GM23248 (cell line): ENCODE results near the gene CCDC102B. TPM values are rescaled to one million over a fixed set of nuclear protein-coding genes. Genes with fewer than 3 reads are reported as not detected.

ENCODE experiments used
- DNase-seq: peaks from one replicate; pipeline ENCODE4 v3.0.0-alpha.2; 2015
- H2AFZ ChIP-seq: fragments of 200-600 bp; sonication (generic); 2 replicates; pipeline ENCODE4 v1.6.1; 2016; ENCODE audit warnings: antibody characterized with exemption
- H3F3A ChIP-seq: fragments of 200-600 bp; sonication (generic); 2 replicates; pipeline ENCODE4 v1.6.1; 2016; ENCODE audit warnings: mild to moderate bottlenecking, antibody characterized with exemption, mixed run types; ENCODE audit not compliant: insufficient read depth
- H3K27ac ChIP-seq: fragments of 200-600 bp; sonication (generic); 2 replicates; pipeline ENCODE4 v1.5.1; 2016; ENCODE audit warnings: mild to moderate bottlenecking
- H3K27me3 ChIP-seq: fragments of 200-600 bp; sonication (generic); replicated peaks from 2 replicates; pipeline ENCODE4 v1.6.1; 2016; ENCODE audit warnings: mild to moderate bottlenecking; ENCODE audit not compliant: insufficient read depth
- H3K36me3 ChIP-seq: fragments of 200-600 bp; sonication (generic); 2 replicates; pipeline ENCODE4 v1.6.1; 2016; ENCODE audit warnings: low read depth, mild to moderate bottlenecking
- H3K4me1 ChIP-seq: fragments of 200-600 bp; sonication (generic); 2 replicates; pipeline ENCODE4 v1.6.1; 2016; ENCODE audit warnings: mild to moderate bottlenecking; ENCODE audit not compliant: insufficient read depth
- H3K4me2 ChIP-seq: fragments of 200-600 bp; sonication (generic); one replicate; pipeline ENCODE4 v1.6.1; 2016; ENCODE audit warnings: mild to moderate bottlenecking; ENCODE audit not compliant: unreplicated experiment
- H3K4me3 ChIP-seq: fragments of 200-600 bp; sonication (generic); 2 replicates; pipeline ENCODE4 v1.5.1; 2016; ENCODE audit warnings: mild to moderate bottlenecking
- H3K79me2 ChIP-seq: fragments of 200-600 bp; sonication (generic); 2 replicates; pipeline ENCODE4 v1.6.1; 2016; ENCODE audit warnings: mild to moderate bottlenecking; ENCODE audit not compliant: insufficient read depth
- H3K9ac ChIP-seq: fragments of 200-600 bp; sonication (generic); 2 replicates; pipeline ENCODE4 v1.6.1; 2016; ENCODE audit warnings: mild to moderate bottlenecking
- H3K9me2 ChIP-seq: fragments of 200-600 bp; sonication (generic); 2 replicates; pipeline ENCODE4 v1.6.1; 2016; ENCODE audit warnings: mixed run types, mild to moderate bottlenecking, moderate library complexity; ENCODE audit not compliant: insufficient read depth
- H3K9me3 ChIP-seq: fragments of 200-600 bp; sonication (generic); one replicate; pipeline ENCODE4 v1.6.1; 2017; ENCODE audit warnings: low read depth
- H4K20me1 ChIP-seq: fragments of 200-600 bp; sonication (generic); 2 replicates; pipeline ENCODE4 v1.6.0; 2016; ENCODE audit not compliant: insufficient read depth
- EZH2 ChIP-seq: fragments of 200-600 bp; sonication (generic); IDR thresholded peaks from 2 replicates; pipeline ENCODE4 v1.6.1; 2018; ENCODE audit warnings: antibody characterized with exemption, mild to moderate bottlenecking; ENCODE audit not compliant: insufficient read depth, poor library complexity, severe bottlenecking
- EZH2phosphoT487 ChIP-seq: fragments of 200-600 bp; sonication (generic); IDR thresholded peaks from 2 replicates; pipeline ENCODE4 v1.6.1; 2018; ENCODE audit warnings: antibody characterized with exemption, moderate library complexity, mild to moderate bottlenecking, low read depth; ENCODE audit not compliant: insufficient read depth
- WGBS, 2 experiments: methylation state at CpG; one replicate each; pipeline ENCODE4 v1.1.6; 2015 to 2017; ENCODE audit warnings: low lambda C conversion rate in 2 of 2, low coverage in 1 of 2; ENCODE audit errors: missing lambda C conversion rate in 2 of 2; 5-methylcytosine and 5-hydroxymethylcytosine counted together
- in situ Hi-C: fragments of 300-500 bp; cut with MboI; formaldehyde crosslinking; loops from 2 replicates; pipeline ENCODE4 v1.15.0; 2020
- polyA plus RNA-seq: library from polyadenylated mRNA; unstranded; fragments of >200 nt; fragmentation: Nextera tagmentation; extraction: Ambion mirVana; gene quantifications from 2 replicates; pipeline ENCODE4 v1.2.1, GENCODE V29; 2016
- total RNA-seq: library from RNA; depleted of rRNA; stranded (reverse); fragments of >200 nt; shearing (Covaris generic); gene quantifications from 2 replicates; pipeline ENCODE4 v1.2.3, GENCODE V29; 2014

The CCDC102B gene
- total and polyA plus RNA-seq, 2 experiments from 2014 or later, result 1.7 to 3.2 TPM

DNA sequence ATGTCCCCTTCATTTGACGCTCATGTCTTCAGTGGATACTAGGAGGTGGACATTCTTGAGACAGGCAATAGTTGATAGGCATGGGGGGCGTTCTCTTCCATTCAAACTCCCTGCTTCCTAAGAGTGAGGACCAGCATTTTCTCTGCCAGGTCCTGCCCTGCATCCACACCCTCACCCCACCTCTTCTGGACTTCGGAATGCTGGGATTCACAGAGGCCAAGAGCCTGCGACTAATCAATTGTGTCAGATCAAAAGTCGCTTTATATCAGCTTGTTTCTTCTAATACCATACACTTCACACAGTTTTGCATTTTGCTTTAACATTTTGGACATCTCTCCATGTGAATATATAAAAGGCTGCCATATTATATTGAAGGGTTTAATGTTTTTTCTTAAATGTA, 210.7 kb downstream of the CCDC102B start:
- Histone ChIP-seq H3K9me3 (no peaks in the 10 kb centered on the region), H3K4me3 (no peak overlapping the region), H3K27me3 (no peaks in the 10 kb centered on the region), H3F3A (no peaks in the 10 kb centered on the region), H3K9ac (no peak overlapping the region), H3K79me2 (no peaks in the 10 kb centered on the region), H3K27ac (no peak overlapping the region), H3K4me1 (no peaks in the 10 kb centered on the region), H2AFZ (no peak overlapping the region), H3K9me2 (no peaks in the 10 kb centered on the region), H4K20me1 (no peaks in the 10 kb centered on the region), H3K4me2 (no peak overlapping the region), H3K36me3 (no peaks in the 10 kb centered on the region)
- no peak for DNase-seq
- 74 to 82% methylated on average over 5 of the region's 5 CpGs for WGBS, 2 experiments
- in situ Hi-C loops, result no loop called here
- no peak for TF ChIP-seq EZH2
- no peak for TF ChIP-seq EZH2phosphoT487

DNA sequence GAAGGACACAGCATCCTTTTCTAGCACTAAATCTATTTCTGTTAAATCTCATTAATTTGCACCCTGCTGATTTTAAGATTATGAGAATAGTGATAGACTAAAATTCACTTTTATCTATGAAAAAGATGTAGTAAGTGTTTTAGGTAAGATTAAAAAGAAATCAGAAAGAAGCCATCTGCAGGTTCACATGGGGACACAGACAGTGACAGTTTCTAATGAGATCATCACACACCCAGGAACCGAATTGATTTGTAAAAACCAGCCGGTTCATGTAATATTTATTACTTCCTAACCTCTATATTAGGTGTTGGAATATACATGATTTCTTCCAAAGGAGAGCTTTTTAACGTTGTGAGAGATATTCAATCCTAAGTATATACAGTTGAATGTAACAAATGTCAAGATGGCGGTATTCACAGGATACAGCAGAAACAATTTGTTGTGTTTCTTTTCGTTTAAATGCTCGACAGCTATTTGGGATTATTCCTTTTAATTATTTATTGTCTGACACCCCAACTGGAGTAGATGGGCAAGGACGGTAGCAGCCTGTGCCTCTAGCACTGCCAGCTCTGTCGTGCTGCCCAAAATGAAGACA, 223.4 kb downstream of the CCDC102B start:
- Histone ChIP-seq H3K79me2 (no peaks in the 10 kb centered on the region), H3K27me3 (no peaks in the 10 kb centered on the region), H3K27ac (no peak overlapping the region), H3K9me2 (no peaks in the 10 kb centered on the region), H3K4me2 (no peak overlapping the region), H3K4me1 (no peaks in the 10 kb centered on the region), H3K4me3 (no peak overlapping the region), H2AFZ (no peak overlapping the region), H3F3A (no peaks in the 10 kb centered on the region), H4K20me1 (no peaks in the 10 kb centered on the region), H3K36me3 (no peaks in the 10 kb centered on the region), H3K9me3 (no peaks in the 10 kb centered on the region), H3K9ac (no peak overlapping the region)
- WGBS, 2 experiments, result 67% methylated on average over 8 of the region's 8 CpGs
- no peak for DNase-seq
- TF ChIP-seq EZH2phosphoT487, result no peak
- no peak for TF ChIP-seq EZH2
- in situ Hi-C loops, result no loop called here

DNA sequence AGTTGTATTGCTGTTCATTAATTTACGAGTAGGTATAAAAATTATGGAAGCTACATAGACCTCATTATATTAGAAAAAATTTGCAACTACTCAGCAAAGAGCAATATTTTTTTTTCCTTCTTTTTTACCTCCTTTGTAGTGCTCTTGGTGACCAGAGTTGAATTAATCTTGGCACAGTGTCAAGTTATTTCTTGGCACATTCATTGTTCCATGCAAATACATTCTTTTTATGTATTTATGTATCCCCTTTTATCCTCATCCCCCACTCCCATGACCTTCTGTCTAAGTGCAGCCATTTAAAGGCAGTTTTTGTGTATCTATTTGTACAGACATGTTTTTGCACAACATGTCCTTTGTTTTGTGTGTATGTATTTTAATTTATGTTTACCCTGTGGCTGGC, 224.5 kb downstream of the CCDC102B start:
- no peaks in the 10 kb centered on the region for H3K4me1 ChIP-seq
- H3K79me2 ChIP-seq, result no peaks in the 10 kb centered on the region
- no peak overlapping the region for H2AFZ ChIP-seq
- H4K20me1 ChIP-seq, result no peaks in the 10 kb centered on the region
- no peak for DNase-seq
- H3K36me3 ChIP-seq, result no peaks in the 10 kb centered on the region
- no peak overlapping the region for H3K4me2 ChIP-seq
- no peaks in the 10 kb centered on the region for H3K27me3 ChIP-seq
- no peaks in the 10 kb centered on the region for H3F3A ChIP-seq
- in situ Hi-C loops, result no loop called here
- no peak for TF ChIP-seq EZH2
- no peak for TF ChIP-seq EZH2phosphoT487
- no peaks in the 10 kb centered on the region for H3K9me2 ChIP-seq
- no peaks in the 10 kb centered on the region for H3K9me3 ChIP-seq
- no peak overlapping the region for H3K27ac ChIP-seq
- no peak overlapping the region for H3K9ac ChIP-seq
- H3K4me3 ChIP-seq, result no peak overlapping the region
- WGBS, 2 experiments, result 71 to 84% methylated on average over 1 of the region's 1 CpG

DNA sequence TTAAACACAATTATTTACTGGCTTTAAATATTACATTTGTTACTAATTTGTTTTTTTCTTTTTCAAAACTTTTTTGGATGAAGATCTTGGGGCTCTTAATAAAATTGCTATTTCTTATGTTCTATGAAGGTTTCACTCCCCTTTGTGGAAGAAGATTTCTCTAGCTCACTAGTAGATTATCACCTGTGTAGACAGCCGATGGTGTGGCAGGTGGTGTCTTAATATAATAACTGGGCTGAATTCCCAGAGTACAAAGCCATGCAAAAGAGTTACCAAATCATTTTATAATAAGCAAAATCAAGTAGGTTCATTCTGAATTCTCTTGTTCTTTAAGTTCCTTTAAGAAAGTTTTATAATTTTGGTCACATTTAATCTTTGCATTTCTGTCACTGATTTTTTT, 233.7 kb downstream of the CCDC102B start:
- H3K9me2 ChIP-seq, result no peaks in the 10 kb centered on the region
- H3K9me3 ChIP-seq, result no peaks in the 10 kb centered on the region
- no peaks in the 10 kb centered on the region for H3K4me1 ChIP-seq
- in situ Hi-C loops, result no loop called here
- WGBS, 2 experiments, result 74 to 78% methylated on average over 1 of the region's 1 CpG
- no peak overlapping the region for H3K4me2 ChIP-seq
- H4K20me1 ChIP-seq, result no peaks in the 10 kb centered on the region
- no peak for TF ChIP-seq EZH2
- TF ChIP-seq EZH2phosphoT487, result no peak
- H2AFZ ChIP-seq, result no peak overlapping the region
- H3K4me3 ChIP-seq, result no peak overlapping the region
- H3K27ac ChIP-seq, result no peak overlapping the region
- H3F3A ChIP-seq, result no peaks in the 10 kb centered on the region
- no peak for DNase-seq
- H3K27me3 ChIP-seq, result no peaks in the 10 kb centered on the region
- H3K79me2 ChIP-seq, result no peaks in the 10 kb centered on the region
- H3K9ac ChIP-seq, result no peak overlapping the region
- no peaks in the 10 kb centered on the region for H3K36me3 ChIP-seq

DNA sequence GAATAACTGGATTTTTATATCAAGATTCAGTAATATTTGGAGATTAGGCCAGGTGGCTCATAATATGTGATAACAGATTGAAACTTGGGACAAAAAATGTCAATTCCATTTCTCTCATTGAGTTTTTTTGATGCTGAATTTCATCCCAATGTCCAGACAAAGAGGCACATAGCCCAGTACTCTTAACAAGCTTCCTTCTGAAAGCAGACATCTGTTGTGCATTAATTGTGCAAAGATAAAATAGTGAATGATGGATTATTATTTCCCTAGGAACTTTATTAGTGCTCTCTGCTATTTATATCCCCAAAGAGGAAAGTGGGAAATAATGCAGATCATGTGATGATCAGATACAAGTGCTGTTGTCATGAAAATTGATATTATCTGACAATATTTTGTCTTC, 234.1 kb downstream of the CCDC102B start:
- no peaks in the 10 kb centered on the region for H3K36me3 ChIP-seq
- H3K4me2 ChIP-seq, result no peak overlapping the region
- no peak overlapping the region for H2AFZ ChIP-seq
- no peak overlapping the region for H3K9ac ChIP-seq
- in situ Hi-C loops, result no loop called here
- no peak for DNase-seq
- H3K27me3 ChIP-seq, result no peaks in the 10 kb centered on the region
- H3K27ac ChIP-seq, result no peak overlapping the region
- no peaks in the 10 kb centered on the region for H4K20me1 ChIP-seq
- TF ChIP-seq EZH2phosphoT487 (no peak), EZH2 (no peak)
- no peaks in the 10 kb centered on the region for H3K9me2 ChIP-seq
- no peaks in the 10 kb centered on the region for H3K9me3 ChIP-seq
- no peaks in the 10 kb centered on the region for H3F3A ChIP-seq
- H3K79me2 ChIP-seq, result no peaks in the 10 kb centered on the region
- H3K4me3 ChIP-seq, result no peak overlapping the region
- H3K4me1 ChIP-seq, result no peaks in the 10 kb centered on the region
